Astrocyte (in vitro differentiated cells and primary cell): ENCODE measurements around the gene LPAR3. TPM values are rescaled to one million over a fixed set of nuclear protein-coding genes. Genes with fewer than 3 reads are reported as not detected.

Experiments
- DNase-seq: peaks from one replicate; pipeline ENCODE4 v3.0.0-alpha.2; 2010; ENCODE audit warnings: low read depth
- FAIRE-seq: peaks from 2 replicates; lab custom pipeline; 2011; peaks lifted over from hg19 to GRCh38; lab: Jason Lieb, UNC
- H2AFZ ChIP-seq: 2 replicates; pipeline ENCODE4 v1.6.0; 2012; ENCODE audit warnings: low read depth, low read length, inconsistent platforms
- H3K27ac ChIP-seq: 2 replicates; pipeline ENCODE4 v1.5.1; 2011; ENCODE audit warnings: low read depth, low read length, inconsistent platforms
- H3K27me3 ChIP-seq: 2 replicates; pipeline ENCODE4 v1.6.0; 2011; ENCODE audit warnings: low read length, inconsistent platforms; ENCODE audit not compliant: insufficient read depth
- H3K36me3 ChIP-seq: 2 replicates; pipeline ENCODE4 v1.5.1; 2011; ENCODE audit warnings: low read length, inconsistent platforms; ENCODE audit not compliant: insufficient read depth
- H3K4me1 ChIP-seq: 2 replicates; pipeline ENCODE4 v1.5.1; 2011; ENCODE audit warnings: low read length, inconsistent platforms; ENCODE audit not compliant: insufficient read depth
- H3K4me2 ChIP-seq: 2 replicates; pipeline ENCODE4 v1.6.0; 2012; ENCODE audit warnings: low read length, inconsistent platforms
- H3K4me3 ChIP-seq: 2 replicates; pipeline ENCODE4 v1.5.1; 2011; ENCODE audit warnings: low read depth, mild to moderate bottlenecking, low read length, inconsistent platforms; ENCODE audit not compliant: insufficient read depth
- H3K79me2 ChIP-seq: 2 replicates; pipeline ENCODE4 v1.6.0; 2012; ENCODE audit warnings: mild to moderate bottlenecking, low read length, inconsistent platforms; ENCODE audit not compliant: insufficient read depth
- H3K9ac ChIP-seq: 2 replicates; pipeline ENCODE4 v1.6.0; 2012; ENCODE audit warnings: mild to moderate bottlenecking, low read length, inconsistent platforms
- H3K9me3 ChIP-seq: 2 replicates; pipeline ENCODE4 v1.5.1; 2012; ENCODE audit warnings: low read depth, mild to moderate bottlenecking, low read length, inconsistent platforms; ENCODE audit not compliant: insufficient read depth
- H4K20me1 ChIP-seq: 2 replicates; pipeline ENCODE4 v1.6.0; 2012; ENCODE audit warnings: low read length, inconsistent platforms; ENCODE audit not compliant: insufficient read depth
- H3K27ac Mint-ChIP-seq: one replicate; pipeline ENCODE4 v1.8.0; 2021; ENCODE audit warnings: mild to moderate bottlenecking, mixed read lengths; ENCODE audit not compliant: unreplicated experiment
- H3K27me3 Mint-ChIP-seq: one replicate; pipeline ENCODE4 v1.8.0; 2021; ENCODE audit warnings: low read depth, mixed read lengths; ENCODE audit not compliant: unreplicated experiment
- H3K36me3 Mint-ChIP-seq: one replicate; pipeline ENCODE4 v1.8.0; 2021; ENCODE audit warnings: low read depth, mixed read lengths; ENCODE audit not compliant: unreplicated experiment
- H3K4me1 Mint-ChIP-seq: one replicate; pipeline ENCODE4 v1.8.0; 2021; ENCODE audit warnings: low read depth, mixed read lengths; ENCODE audit not compliant: unreplicated experiment
- H3K4me3 Mint-ChIP-seq: one replicate; pipeline ENCODE4 v1.8.0; 2021; ENCODE audit warnings: mild to moderate bottlenecking, moderate library complexity, mixed read lengths; ENCODE audit not compliant: unreplicated experiment
- H3K9me3 Mint-ChIP-seq: one replicate; pipeline ENCODE4 v1.8.0; 2021; ENCODE audit warnings: mild to moderate bottlenecking, mixed read lengths; ENCODE audit not compliant: unreplicated experiment
- CTCF ChIP-seq: IDR thresholded peaks from 2 replicates; pipeline ENCODE4 v1.5.1; 2011; ENCODE audit warnings: low read depth, mild to moderate bottlenecking, inconsistent platforms, low read length, moderate library complexity; ENCODE audit not compliant: insufficient read depth
- EZH2 ChIP-seq: IDR thresholded peaks from 2 replicates; pipeline ENCODE4 v1.6.1; 2012; ENCODE audit warnings: mild to moderate bottlenecking, low read length, inconsistent platforms; ENCODE audit not compliant: insufficient read depth
- total RNA-seq: library from RNA; stranded (reverse); gene quantifications from 2 replicates; pipeline ENCODE4 v1.2.1, GENCODE V29; 2021

LPAR3 gene
- total RNA-seq, 1 donor from 2014 or later, result 0.70 TPM

- peak overlapping the region; percentile 14 for H3K9ac ChIP-seq
These were observed 39.0 kb downstream of the LPAR3 start for GRCh38 chr1:84853741-84854721.

GRCh38 chr1:84851839-84852238 lies 41.2 kb downstream of the LPAR3 start:
- Mint-ChIP-seq H3K36me3 (no peaks in the 10 kb centered on the region), H3K4me1 (peaks cover 29% of the 10 kb centered on the region), H3K27ac (peak overlapping the region; percentile 98), H3K9me3 (peaks cover 12% of the 10 kb centered on the region), H3K27me3 (no peaks in the 10 kb centered on the region), H3K4me3 (no peak overlapping the region)
- H3K9ac ChIP-seq, result peak overlapping the region; percentile 42
- H3K27ac ChIP-seq, result peak overlapping the region; percentile 66
- H2AFZ ChIP-seq, result peak overlapping the region; percentile 57
- FAIRE-seq (peak; percentile 72), DNase-seq (peak; percentile 86)
- no peaks in the 10 kb centered on the region for H3K27me3 ChIP-seq
- TF ChIP-seq EZH2 (no peak), CTCF (no peak)
- H3K4me1 ChIP-seq, result peaks cover 26% of the 10 kb centered on the region
- H3K4me3 ChIP-seq, result no peak overlapping the region
- no peaks in the 10 kb centered on the region for H3K9me3 ChIP-seq
- H4K20me1 ChIP-seq, result no peaks in the 10 kb centered on the region
- no peaks in the 10 kb centered on the region for H3K36me3 ChIP-seq
- peak overlapping the region; percentile 59 for H3K4me2 ChIP-seq
- no peaks in the 10 kb centered on the region for H3K79me2 ChIP-seq

More at GRCh38 chr1:84853741-84854721, 39.0 kb downstream of the LPAR3 start:
- Histone ChIP-seq H3K27ac (peak overlapping the region; percentile 63), H3K79me2 (no peaks in the 10 kb centered on the region), H3K9me3 (no peaks in the 10 kb centered on the region), H3K4me1 (peaks cover 16% of the 10 kb centered on the region), H3K27me3 (no peaks in the 10 kb centered on the region), H4K20me1 (no peaks in the 10 kb centered on the region), H3K4me2 (peak overlapping the region; percentile 27), H3K36me3 (no peaks in the 10 kb centered on the region), H2AFZ (no peak overlapping the region), H3K4me3 (no peak overlapping the region)
- no peak for TF ChIP-seq EZH2
- TF ChIP-seq CTCF, result no peak
- peaks cover 23% of the 10 kb centered on the region for H3K4me1 Mint-ChIP-seq
- H3K27me3 Mint-ChIP-seq, result peaks cover 2% of the 10 kb centered on the region
- H3K27ac Mint-ChIP-seq, result peak overlapping the region; percentile 77
- H3K9me3 Mint-ChIP-seq, result peaks cover 12% of the 10 kb centered on the region
- peak; percentile 54 for FAIRE-seq
- peak; percentile 77 for DNase-seq
- H3K4me3 Mint-ChIP-seq, result no peak overlapping the region
- no peaks in the 10 kb centered on the region for H3K36me3 Mint-ChIP-seq
